ENCODE results near the gene TPK1. TPM values are rescaled to one million over a fixed set of nuclear protein-coding genes. Genes with fewer than 3 reads are reported as not detected.

TPK1 gene
- total RNA-seq, 6 donors from 2014 or later, result 4.2 to 12.3 (median 9.1) TPM

- H3K4me1 ChIP-seq, result no peaks in the 10 kb centered on the region
- no peaks in the 10 kb centered on the region for H3K36me3 ChIP-seq
- TF ChIP-seq EP300 (IDR thresholded peaks at IDR 0.05) (no peak), POLR2A (IDR thresholded peaks at IDR 0.05) (no peak), POLR2AphosphoS5 (IDR thresholded peaks at IDR 0.05) (no peak), CTCF (IDR thresholded peaks at IDR 0.05) (no peak)
- no peak overlapping the region for H3K4me3 ChIP-seq
- no peaks in the 10 kb centered on the region for H3K9me3 ChIP-seq
- H3K27ac ChIP-seq, result no peak overlapping the region
- H3K27me3 ChIP-seq, result no peaks in the 10 kb centered on the region
- DNase-seq (no peak), ATAC-seq (ENCODE audit: low FRiP score in 2 of 2) (no peak)
- WGBS, 2 donors, result 90 to 97% methylated on average over 2 of the region's 2 CpGs
Observed at GRCh38 chr7:144769352-144769751, 66.5 kb downstream of the TPK1 start.

- no peaks in the 10 kb centered on the region for H3K36me3 ChIP-seq
- no peaks in the 10 kb centered on the region for H3K27me3 ChIP-seq
- no peak overlapping the region for H3K4me3 ChIP-seq
- TF ChIP-seq POLR2A (IDR thresholded peaks at IDR 0.05), result no peak
- no peak for TF ChIP-seq EP300 (IDR thresholded peaks at IDR 0.05)
- TF ChIP-seq POLR2AphosphoS5 (IDR thresholded peaks at IDR 0.05), result no peak
- TF ChIP-seq CTCF (IDR thresholded peaks at IDR 0.05), result no peak
- no peaks in the 10 kb centered on the region for H3K9me3 ChIP-seq
- DNase-seq, result no peak
- no peak overlapping the region for H3K27ac ChIP-seq
- no peaks in the 10 kb centered on the region for H3K4me1 ChIP-seq
- ATAC-seq (ENCODE audit: low FRiP score in 2 of 2), result no peak
- WGBS, 2 donors, result 79 to 85% methylated on average over 2 of the region's 2 CpGs
Observed at GRCh38 chr7:144768633-144769032, 67.2 kb downstream of the TPK1 start.

- 75 to 78% methylated on average over 5 of the region's 5 CpGs for WGBS, 2 donors
- no peak overlapping the region for H3K4me3 ChIP-seq
- ATAC-seq (ENCODE audit: low FRiP score in 2 of 2) (no peak), DNase-seq (no peak)
- no peaks in the 10 kb centered on the region for H3K4me1 ChIP-seq
- no peaks in the 10 kb centered on the region for H3K27me3 ChIP-seq
- H3K36me3 ChIP-seq, result no peaks in the 10 kb centered on the region
- no peak overlapping the region for H3K27ac ChIP-seq
- TF ChIP-seq POLR2AphosphoS5 (IDR thresholded peaks at IDR 0.05) (no peak), POLR2A (IDR thresholded peaks at IDR 0.05) (no peak), CTCF (IDR thresholded peaks at IDR 0.05) (no peak), EP300 (IDR thresholded peaks at IDR 0.05) (no peak)
- no peaks in the 10 kb centered on the region for H3K9me3 ChIP-seq
Observed at GRCh38 chr7:144763291-144763690, 72.6 kb downstream of the TPK1 start.

- no peak overlapping the region for H3K4me3 ChIP-seq
- TF ChIP-seq CTCF (IDR thresholded peaks at IDR 0.05) (no peak), EP300 (IDR thresholded peaks at IDR 0.05) (no peak), POLR2A (IDR thresholded peaks at IDR 0.05) (no peak), POLR2AphosphoS5 (IDR thresholded peaks at IDR 0.05) (no peak)
- no peaks in the 10 kb centered on the region for H3K27me3 ChIP-seq
- no peaks in the 10 kb centered on the region for H3K36me3 ChIP-seq
- no peak for DNase-seq
- no peaks in the 10 kb centered on the region for H3K4me1 ChIP-seq
- ATAC-seq (ENCODE audit: low FRiP score in 2 of 2), result no peak
- 100% methylated on average over 1 of the region's 1 CpG for WGBS, 2 donors
- H3K9me3 ChIP-seq, result no peaks in the 10 kb centered on the region
- H3K27ac ChIP-seq, result no peak overlapping the region
Observed at GRCh38 chr7:144762853-144763252, 73.0 kb downstream of the TPK1 start.

- TF ChIP-seq POLR2AphosphoS5 (IDR thresholded peaks at IDR 0.05), result no peak
- TF ChIP-seq POLR2A (IDR thresholded peaks at IDR 0.05), result no peak
- TF ChIP-seq CTCF (IDR thresholded peaks at IDR 0.05), result no peak
- TF ChIP-seq EP300 (IDR thresholded peaks at IDR 0.05), result no peak
- 79 to 82% methylated on average over 5 of the region's 5 CpGs for WGBS, 2 donors
- DNase-seq, result no peak
- Histone ChIP-seq H3K36me3 (no peaks in the 10 kb centered on the region), H3K27me3 (no peaks in the 10 kb centered on the region), H3K4me1 (no peaks in the 10 kb centered on the region), H3K4me3 (no peak overlapping the region), H3K9me3 (no peaks in the 10 kb centered on the region), H3K27ac (no peak overlapping the region)
- no peak for ATAC-seq (ENCODE audit: low FRiP score in 2 of 2)
Observed at GRCh38 chr7:144761493-144761892, 74.4 kb downstream of the TPK1 start.

All from upper lobe of left lung (tissue), 6 donors.